Lung microvascular endothelial cell (primary cell): ENCODE data around the gene KCTD5. TPM values are rescaled to one million over a fixed set of nuclear protein-coding genes. Genes with fewer than 3 reads are reported as not detected.

Experiments used
- DNase-seq, 2 donors: peaks; one replicate each; pipeline versions ENCODE4 v3.0.0 to v3.0.0-alpha.2; 2010; ENCODE audit warnings: low read depth in 2 of 2
- total RNA-seq: library from RNA; depleted of rRNA; stranded (reverse); fragments of >200 nt; gene quantifications from 2 replicates; pipeline ENCODE4 v1.2.1, GENCODE V29; 2014

The KCTD5 gene
- total RNA-seq, 1 donor from 2014 or later: 17.5 TPM

GRCh38 chr16:2708955-2709587 lies 26.7 kb downstream of the KCTD5 start:
- no peak for DNase-seq

- no peak for DNase-seq
Measured at GRCh38 chr16:2709588-2709984, 27.3 kb downstream of the KCTD5 start.

GRCh38 chr16:2710021-2710710 lies 27.8 kb downstream of the KCTD5 start:
- no peak for DNase-seq

GRCh38 chr16:2710711-2711231 lies 28.4 kb downstream of the KCTD5 start:
- DNase-seq: no peak

GRCh38 chr16:2711370-2712062 lies 29.2 kb downstream of the KCTD5 start:
- DNase-seq: no peak

- DNase-seq: no peak
Measured at GRCh38 chr16:2712063-2712441, 29.7 kb downstream of the KCTD5 start.

- no peak for DNase-seq
Measured at GRCh38 chr16:2712546-2712945, 30.2 kb downstream of the KCTD5 start.

GRCh38 chr16:2713523-2713922 lies 31.2 kb downstream of the KCTD5 start:
- no peak for DNase-seq

- no peak for DNase-seq
Measured at GRCh38 chr16:2713985-2714774, 31.9 kb downstream of the KCTD5 start.

- DNase-seq: no peak
Measured at GRCh38 chr16:2715064-2715463, 32.7 kb downstream of the KCTD5 start.

- peak; percentile 46 to 61 for DNase-seq
Measured at GRCh38 chr16:2715519-2715918, 33.2 kb downstream of the KCTD5 start.

- DNase-seq: no peak
Measured at GRCh38 chr16:2715966-2716885, 33.9 kb downstream of the KCTD5 start.

GRCh38 chr16:2716948-2717347 lies 34.6 kb downstream of the KCTD5 start:
- DNase-seq: no peak

GRCh38 chr16:2717383-2718263 lies 35.3 kb downstream of the KCTD5 start:
- no peak for DNase-seq

- no peak for DNase-seq
Measured at GRCh38 chr16:2719328-2720063, 37.2 kb downstream of the KCTD5 start.

GRCh38 chr16:2720064-2720457 lies 37.7 kb downstream of the KCTD5 start, which contains the start of gene PRSS27:
Gene PRSS27, minus strand, starts transcription at chr16:2720224. Its CDS starts 64 bp downstream, at chr16:2720160.
- no peak for DNase-seq

GRCh38 chr16:2720719-2721633 lies 38.7 kb downstream of the KCTD5 start:
- peak; percentile 66 to 70 for DNase-seq
